PC-3 (cell line): ENCODE measurements around the gene CLTCL1. TPM values are rescaled to one million over a fixed set of nuclear protein-coding genes. Genes with fewer than 3 reads are reported as not detected.

Source experiments
- ATAC-seq: fragments of 200-7000 bp; cut with Tn5 transposase; 2 replicates; pipeline ENCODE4 v1.9.1; 2020; ENCODE audit warnings: mild to moderate bottlenecking, moderate library complexity
- BruUV-seq: library from RNA; stranded (reverse); fragments of 400-500 nt; replicated peaks from 2 replicates; lab custom pipeline; 2021; lab: Mats Ljungman, UMichigan
- CTCF ChIA-PET: fragments of 300-600 bp; sonication (Branson Sonifier 250); formaldehyde crosslinking; loops from one replicate; lab custom pipeline; 2022; ENCODE audit warnings: antibody characterized with exemption; lab: Charles Lee
- POLR2A ChIA-PET: fragments of 300-600 bp; sonication (Branson Sonifier 250); formaldehyde crosslinking; loops from one replicate; lab custom pipeline; 2022; ENCODE audit warnings: antibody characterized with exemption; ENCODE audit not compliant: unreplicated experiment; lab: Charles Lee
- DNase-seq: peaks from one replicate; pipeline ENCODE4 v3.0.0-alpha.2; 2015
- H2AFZ ChIP-seq: fragments of 300-600 bp; sonication (generic); 2 replicates; pipeline ENCODE4 v1.6.0; 2016; ENCODE audit warnings: antibody characterized with exemption, low read length
- H3F3A ChIP-seq: fragments of 300-600 bp; sonication (generic); one replicate; pipeline ENCODE4 v1.6.0; 2017; ENCODE audit warnings: antibody characterized with exemption, low read length, control low read depth, mild to moderate bottlenecking; ENCODE audit not compliant: unreplicated experiment
- H3K27ac ChIP-seq: fragments of 300-600 bp; sonication (generic); 2 replicates; pipeline ENCODE4 v1.5.1; 2016; ENCODE audit warnings: mild to moderate bottlenecking, low read length
- H3K27me3 ChIP-seq: fragments of 300-600 bp; sonication (generic); 2 replicates; pipeline ENCODE4 v1.6.1; 2016; ENCODE audit warnings: low read length, mixed read lengths
- H3K36me3 ChIP-seq: fragments of 300-600 bp; sonication (generic); 2 replicates; pipeline ENCODE4 v1.6.1; 2016; ENCODE audit warnings: low read depth, mixed run types, low read length, mixed read lengths
- H3K4me1 ChIP-seq: fragments of 300-600 bp; sonication (generic); 2 replicates; pipeline ENCODE4 v1.5.1; 2016; ENCODE audit warnings: low read length; ENCODE audit not compliant: insufficient read depth
- H3K4me2 ChIP-seq: fragments of 300-600 bp; sonication (generic); 2 replicates; pipeline ENCODE4 v1.6.0; 2016; ENCODE audit warnings: low read length
- H3K4me3 ChIP-seq: fragments of 300-600 bp; sonication (generic); 2 replicates; pipeline ENCODE4 v1.5.1; 2016; ENCODE audit warnings: mild to moderate bottlenecking, low read length, mixed read lengths
- H3K79me2 ChIP-seq: fragments of 300-600 bp; sonication (generic); 2 replicates; pipeline ENCODE4 v1.6.1; 2017; ENCODE audit warnings: low read length, mixed read lengths
- H3K9ac ChIP-seq: fragments of 300-600 bp; sonication (generic); 2 replicates; pipeline ENCODE4 v1.6.0; 2016; ENCODE audit warnings: mild to moderate bottlenecking, low read length
- H3K9me2 ChIP-seq: fragments of 300-600 bp; sonication (generic); replicated peaks from 2 replicates; pipeline ENCODE4 v1.6.1; 2016; ENCODE audit warnings: mixed run types, low read length, mixed read lengths
- H3K9me3 ChIP-seq: fragments of 300-600 bp; sonication (generic); 2 replicates; pipeline ENCODE4 v1.6.1; 2016; ENCODE audit warnings: low read length, mixed read lengths
- H4K20me1 ChIP-seq: fragments of 300-600 bp; sonication (generic); 2 replicates; pipeline ENCODE4 v1.6.1; 2016; ENCODE audit warnings: low read length, mixed read lengths
- CTCF ChIP-seq: fragments of 300-600 bp; sonication (generic); conservative IDR thresholded peaks from 2 replicates; pipeline ENCODE4 v1.5.1; 2017; ENCODE audit warnings: antibody characterized with exemption, low read depth, mild to moderate bottlenecking, low read length
- EZH2 ChIP-seq: fragments of 300-600 bp; sonication (generic); IDR thresholded peaks from one replicate; pipeline ENCODE4 v1.6.1; 2017; ENCODE audit warnings: antibody characterized with exemption, mild to moderate bottlenecking, low read length; ENCODE audit not compliant: unreplicated experiment
- EZH2phosphoT487 ChIP-seq: fragments of 300-600 bp; sonication (generic); IDR thresholded peaks from 2 replicates; pipeline ENCODE4 v1.6.1; 2018; ENCODE audit warnings: mild to moderate bottlenecking, antibody characterized with exemption, low read length, borderline replicate concordance
- intact Hi-C: fragments of 100-400 bp; cut with micrococcal nuclease; formaldehyde crosslinking; loops from 2 replicates; pipeline ENCODE4 v1.9.0; 2023
- total RNA-seq: library from RNA; depleted of rRNA; stranded (reverse); fragments of >200 nt; gene quantifications from 2 replicates; pipeline ENCODE4 v1.2.3, GENCODE V29; 2014

CLTCL1 gene
- total RNA-seq, 1 experiment from 2014 or later, result 5.5 TPM

DNA sequence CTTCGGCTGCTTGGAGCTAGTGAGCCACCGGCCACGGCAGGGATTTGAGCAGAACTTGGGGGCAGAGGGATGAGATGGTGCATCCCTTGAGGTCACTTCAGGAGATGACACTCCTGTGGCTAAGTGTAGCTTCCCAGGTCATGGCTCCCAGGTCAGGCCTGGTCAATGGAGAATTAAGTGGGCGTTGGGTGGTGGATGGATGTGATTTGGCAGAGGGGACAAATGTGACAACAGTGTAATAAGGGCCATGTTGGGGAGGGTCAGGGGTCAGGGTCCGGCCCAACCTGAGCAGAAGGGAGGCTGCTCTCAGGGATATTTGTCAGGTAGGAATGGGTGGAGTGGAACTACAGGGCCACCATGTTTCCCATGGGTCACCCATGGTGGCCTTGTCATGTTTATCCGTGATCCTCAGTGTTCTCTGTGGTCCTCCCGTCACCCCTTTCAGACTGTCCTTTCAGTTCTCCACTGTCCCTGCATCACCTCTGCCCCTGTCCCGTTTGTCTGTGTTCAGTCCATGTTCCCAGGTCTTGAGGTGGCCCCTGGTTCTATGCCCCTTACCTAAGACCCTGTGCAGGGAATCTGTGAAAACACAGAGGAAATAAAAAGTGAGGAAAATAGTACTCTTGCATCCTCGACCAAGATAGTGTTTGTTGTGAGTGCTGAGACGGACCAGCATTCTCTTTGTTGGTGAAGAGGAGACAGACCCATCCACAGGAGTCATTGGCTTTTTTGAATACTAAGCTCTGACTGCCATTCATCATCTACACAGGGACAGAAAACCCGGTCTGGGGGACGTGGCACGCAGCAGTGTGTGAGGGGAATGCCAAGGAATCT is 119.1 kb downstream of the CLTCL1 start:
- no peak overlapping the region for H2AFZ ChIP-seq
- no peaks in the 10 kb centered on the region for H3K9me2 ChIP-seq
- peak overlapping the region; percentile 95 for H3K4me2 ChIP-seq
- ChIA-PET CTCF (no interaction called here), POLR2A (interaction anchor here (1.0 kb wide), 1 partner anchor 28 kb away, joined by 3 read pairs; the partner anchor contains the start of gene ESS2)
- peaks cover 22% of the 10 kb centered on the region for H3K4me1 ChIP-seq
- ATAC-seq (no peak), DNase-seq (no peak)
- peaks cover 26% of the 10 kb centered on the region for H3K27me3 ChIP-seq
- peak overlapping the region; percentile 100 for H3K9ac ChIP-seq
- no peaks in the 10 kb centered on the region for H3K36me3 ChIP-seq
- H3K4me3 ChIP-seq, result peak overlapping the region; percentile 96
- intact Hi-C loops, result no loop called here
- H3K27ac ChIP-seq, result peak overlapping the region; percentile 62
- no peaks in the 10 kb centered on the region for H3K9me3 ChIP-seq
- no peaks in the 10 kb centered on the region for H4K20me1 ChIP-seq
- BruUV-seq, result no TSS peak
- no peak for TF ChIP-seq EZH2
- no peak for TF ChIP-seq EZH2phosphoT487
- TF ChIP-seq CTCF, result no peak
- peaks cover 60% of the 10 kb centered on the region for H3K79me2 ChIP-seq
- H3F3A ChIP-seq, result no peaks in the 10 kb centered on the region

DNA sequence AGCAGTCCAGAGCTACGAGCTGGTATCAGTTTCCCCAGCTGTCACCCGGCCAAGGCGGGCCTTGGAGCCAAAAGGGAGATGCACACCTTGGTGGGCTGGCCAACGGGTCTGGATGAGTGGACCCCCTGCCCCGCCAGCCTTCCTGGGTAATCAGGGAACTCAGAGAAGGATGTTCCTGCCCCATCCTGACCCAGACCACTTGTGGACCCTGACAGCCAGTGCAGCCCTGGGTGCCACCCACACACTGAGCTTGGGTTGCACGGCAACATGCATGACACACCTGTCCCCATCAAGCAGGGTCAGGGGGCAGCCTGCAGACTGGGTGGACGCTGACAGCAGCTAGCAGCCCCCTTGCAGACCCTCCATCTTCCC is 121.6 kb downstream of the CLTCL1 start:
- H3K4me3 ChIP-seq, result peak overlapping the region; percentile 61
- peak overlapping the region; percentile 87 for H3K4me2 ChIP-seq
- no peak overlapping the region for H3K27ac ChIP-seq
- TF ChIP-seq EZH2, result no peak
- TF ChIP-seq CTCF, result no peak
- TF ChIP-seq EZH2phosphoT487, result no peak
- no peaks in the 10 kb centered on the region for H3K9me2 ChIP-seq
- no peak overlapping the region for H3K9ac ChIP-seq
- no peaks in the 10 kb centered on the region for H4K20me1 ChIP-seq
- peak overlapping the region; percentile 63; the same call in 1 of the 2 replicates for H2AFZ ChIP-seq
- H3K4me1 ChIP-seq, result peaks cover 22% of the 10 kb centered on the region
- BruUV-seq, result no TSS peak
- ATAC-seq (no peak), DNase-seq (no peak)
- no peaks in the 10 kb centered on the region for H3F3A ChIP-seq
- intact Hi-C loops, result no loop called here
- no peaks in the 10 kb centered on the region for H3K36me3 ChIP-seq
- no peaks in the 10 kb centered on the region for H3K9me3 ChIP-seq
- POLR2A ChIA-PET, result no interaction called here
- H3K27me3 ChIP-seq, result peaks cover 28% of the 10 kb centered on the region
- CTCF ChIA-PET, result no interaction called here
- H3K79me2 ChIP-seq, result peaks cover 43% of the 10 kb centered on the region
